RPMI7951 (cell line): ENCODE results near the gene LGI2. TPM values are rescaled to one million over a fixed set of nuclear protein-coding genes. Genes with fewer than 3 reads are reported as not detected.
A peak's percentile ranks its signal among the peaks of the same experiment; 100 is the strongest.
"Not testable (repeated sequence)": the region's sequence is repeated elsewhere in the genome, so short reads cannot be mapped to it uniquely, and the experiment has no call there.

Source experiments
- DNase-seq: peaks from one replicate; pipeline ENCODE4 v3.0.0-alpha.2; 2012; ENCODE audit warnings: low read depth
- total RNA-seq: library from RNA; depleted of rRNA; stranded (reverse); fragments of >200 nt; shearing (Covaris generic); gene quantifications from 2 replicates; pipeline ENCODE4 v1.2.3, GENCODE V29; 2014; rRNA removed

LGI2 gene, protein sequence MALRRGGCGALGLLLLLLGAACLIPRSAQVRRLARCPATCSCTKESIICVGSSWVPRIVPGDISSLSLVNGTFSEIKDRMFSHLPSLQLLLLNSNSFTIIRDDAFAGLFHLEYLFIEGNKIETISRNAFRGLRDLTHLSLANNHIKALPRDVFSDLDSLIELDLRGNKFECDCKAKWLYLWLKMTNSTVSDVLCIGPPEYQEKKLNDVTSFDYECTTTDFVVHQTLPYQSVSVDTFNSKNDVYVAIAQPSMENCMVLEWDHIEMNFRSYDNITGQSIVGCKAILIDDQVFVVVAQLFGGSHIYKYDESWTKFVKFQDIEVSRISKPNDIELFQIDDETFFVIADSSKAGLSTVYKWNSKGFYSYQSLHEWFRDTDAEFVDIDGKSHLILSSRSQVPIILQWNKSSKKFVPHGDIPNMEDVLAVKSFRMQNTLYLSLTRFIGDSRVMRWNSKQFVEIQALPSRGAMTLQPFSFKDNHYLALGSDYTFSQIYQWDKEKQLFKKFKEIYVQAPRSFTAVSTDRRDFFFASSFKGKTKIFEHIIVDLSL
- total RNA-seq: not detected in 2 replicates

DNA sequence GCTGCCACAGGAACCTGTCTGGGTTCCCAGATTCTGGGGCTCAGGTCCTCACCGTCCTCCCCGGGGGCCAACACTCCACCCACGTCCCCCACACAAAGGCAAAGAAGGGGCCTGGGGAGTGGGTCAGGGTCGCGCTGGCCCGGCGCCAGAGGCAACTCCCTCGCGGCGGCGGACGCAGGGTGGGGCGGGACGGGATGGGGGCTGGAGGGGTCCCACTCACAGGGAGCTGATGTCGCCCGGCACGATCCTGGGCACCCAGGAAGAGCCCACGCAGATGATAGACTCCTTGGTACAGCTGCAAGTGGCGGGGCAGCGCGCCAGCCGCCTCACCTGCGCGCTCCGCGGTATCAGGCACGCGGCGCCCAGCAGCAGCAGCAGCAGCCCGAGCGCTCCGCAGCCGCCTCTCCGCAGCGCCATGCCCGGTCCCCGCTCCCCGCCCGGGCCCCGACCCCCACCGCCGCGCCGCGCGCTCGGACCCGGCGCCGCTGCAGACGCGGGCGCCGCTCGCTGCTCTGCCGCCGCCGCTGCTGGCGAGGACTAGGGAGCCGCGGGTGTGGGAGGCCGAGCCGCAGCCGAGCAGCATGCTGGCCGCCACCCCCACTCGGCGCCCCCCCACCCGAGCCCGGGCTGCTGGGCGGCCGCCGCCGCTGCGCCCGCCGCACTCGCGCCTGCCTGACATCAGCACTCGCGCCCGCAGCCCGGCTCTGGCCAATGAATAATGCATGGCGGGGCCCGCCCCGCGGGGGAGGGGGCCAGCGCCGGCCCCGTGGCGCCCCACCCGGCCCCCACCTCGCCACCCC is at the start of gene LGI2:
Gene LGI2, minus strand, starts transcription at position 670 of the 800 bp plus-strand sequence. Its CDS starts 253 bp downstream, at position 417.
- no peak for DNase-seq

GRCh38 chr4:25078523-25078922 is 47.8 kb upstream of the LGI2 start:
- DNase-seq: no peak

- DNase-seq: no peak
These were observed 46.1 kb upstream of the LGI2 start for GRCh38 chr4:25076625-25077398.

DNA sequence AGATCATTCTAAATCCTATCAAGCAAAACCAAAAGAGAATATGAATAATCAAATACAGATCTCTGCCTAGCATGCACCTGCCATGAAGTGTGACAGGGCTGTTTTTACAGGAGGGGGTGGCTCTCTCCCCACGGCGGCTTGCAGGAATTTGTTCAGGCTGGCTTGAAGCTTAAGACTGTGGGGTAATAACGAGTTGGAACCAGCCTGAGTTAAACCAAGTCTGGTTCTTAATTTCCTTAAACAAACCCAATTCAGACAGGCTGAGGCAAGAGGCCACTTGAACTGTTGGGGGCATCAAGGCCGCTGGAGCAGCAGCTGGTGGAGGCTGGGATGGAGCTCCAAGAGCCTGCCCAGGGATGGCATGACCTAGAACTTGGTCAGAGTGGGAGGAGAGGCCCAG is 45.1 kb upstream of the LGI2 start:
- no peak for DNase-seq

GRCh38 chr4:25075129-25075528 is 44.4 kb upstream of the LGI2 start:
- no peak for DNase-seq

DNA sequence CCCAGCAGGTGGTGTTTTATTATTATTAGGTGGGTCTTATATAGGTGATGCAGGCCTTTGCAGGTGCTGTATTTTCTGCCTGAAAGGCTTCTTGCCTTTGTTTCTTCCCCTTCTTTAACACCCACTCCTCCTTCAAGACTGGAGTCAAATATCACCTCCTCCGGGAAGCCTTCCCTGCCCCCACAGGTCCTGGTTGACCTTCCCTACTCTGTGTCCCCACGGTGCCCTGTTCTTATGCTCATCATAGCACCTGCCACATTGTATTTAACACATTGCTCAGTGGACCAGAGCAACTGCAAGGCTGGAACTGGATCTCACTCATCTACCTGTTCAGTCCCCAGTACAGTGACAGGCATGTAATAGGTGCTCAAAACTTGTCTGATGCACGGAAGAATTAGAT is 39.8 kb upstream of the LGI2 start:
- DNase-seq: no peak

- DNase-seq: no peak
These were observed 38.3 kb upstream of the LGI2 start for GRCh38 chr4:25069014-25069413.

DNA sequence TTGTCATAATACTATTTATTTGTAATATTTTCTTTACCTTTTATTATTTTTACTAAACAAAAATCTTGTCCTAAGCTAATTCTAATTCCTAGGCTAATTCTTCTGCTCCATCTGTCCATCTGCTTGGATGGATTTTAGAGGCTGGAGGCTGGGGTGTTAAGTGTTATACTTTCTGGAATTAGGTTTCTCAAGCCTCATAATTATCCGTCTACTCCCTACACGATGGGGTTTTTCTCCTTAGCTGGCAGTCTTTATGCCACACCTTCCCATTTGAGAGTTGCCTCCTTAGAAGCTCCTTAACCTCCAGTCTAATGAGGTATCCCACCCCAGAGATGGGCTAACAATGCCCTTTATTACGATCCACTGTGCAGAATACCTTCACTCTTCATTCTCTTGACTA is 37.6 kb upstream of the LGI2 start:
- DNase-seq: no peak

- no peak for DNase-seq
These were observed 35.3 kb upstream of the LGI2 start for GRCh38 chr4:25065932-25066590.

DNA sequence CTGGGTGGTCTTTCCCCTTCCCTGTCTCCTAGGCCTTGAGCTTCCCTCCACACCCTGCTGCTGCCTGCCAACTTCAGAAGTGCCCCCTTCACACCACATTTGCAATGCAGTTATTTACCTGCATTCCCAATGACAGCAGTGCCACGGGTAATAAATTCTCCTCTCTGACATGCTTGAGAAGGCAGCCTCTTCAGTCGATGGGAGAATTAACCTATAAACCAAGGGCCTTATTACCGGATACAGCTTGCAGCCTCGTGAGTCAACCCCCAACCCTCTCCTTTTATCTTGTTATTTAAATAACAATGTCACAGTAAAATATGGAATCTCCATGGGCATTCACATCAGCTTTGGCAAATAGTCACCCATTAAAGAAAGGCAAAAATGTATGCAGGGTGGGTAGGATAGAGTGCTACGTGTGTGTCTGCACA is 34.7 kb upstream of the LGI2 start:
- no peak for DNase-seq

GRCh38 chr4:25064447-25064846 is 33.7 kb upstream of the LGI2 start:
- DNase-seq: not testable (repeated sequence)

DNA sequence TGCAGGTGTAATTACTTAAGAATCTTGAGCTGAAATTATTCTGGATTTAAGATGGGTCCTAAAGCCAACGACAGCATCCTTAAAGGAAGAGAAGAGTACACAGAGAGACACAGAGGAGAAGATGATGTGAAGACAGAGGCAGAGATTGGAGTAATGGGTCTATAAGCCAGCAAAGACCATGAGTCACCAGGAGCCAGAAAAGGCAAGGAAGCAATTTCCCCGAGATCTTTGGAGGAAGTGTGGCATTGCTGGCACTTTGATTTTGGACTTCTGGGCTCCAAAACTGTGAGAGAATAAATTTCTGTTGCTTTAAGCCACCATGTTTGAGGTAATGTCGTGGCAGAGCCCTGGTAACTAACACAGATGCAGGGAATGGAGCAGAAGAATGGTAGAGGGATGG is 32.4 kb upstream of the LGI2 start:
- DNase-seq: no peak

GRCh38 chr4:25062098-25062497 is 31.4 kb upstream of the LGI2 start:
- DNase-seq: no peak

DNA sequence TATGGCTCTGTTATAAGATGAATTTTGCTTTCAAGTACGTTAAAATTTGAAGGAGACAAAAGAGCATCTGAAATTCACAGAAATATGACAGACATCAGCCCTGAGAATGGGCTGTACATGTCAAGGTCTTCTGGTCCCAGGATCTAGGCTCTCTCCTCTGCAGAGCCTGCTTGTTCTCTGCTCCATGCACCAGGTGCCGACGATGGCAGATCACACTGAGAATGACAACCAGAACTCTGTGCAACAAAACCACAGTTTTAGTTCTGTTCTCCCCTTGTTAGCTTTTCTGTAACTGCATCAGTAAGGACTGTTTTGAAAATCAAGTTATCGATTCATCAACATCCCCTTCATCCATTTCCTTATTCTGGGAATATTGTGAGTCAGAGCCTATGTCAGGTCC is 30.9 kb upstream of the LGI2 start:
- no peak for DNase-seq

- no peak for DNase-seq
These were observed 30.2 kb upstream of the LGI2 start for GRCh38 chr4:25060963-25061340.

DNA sequence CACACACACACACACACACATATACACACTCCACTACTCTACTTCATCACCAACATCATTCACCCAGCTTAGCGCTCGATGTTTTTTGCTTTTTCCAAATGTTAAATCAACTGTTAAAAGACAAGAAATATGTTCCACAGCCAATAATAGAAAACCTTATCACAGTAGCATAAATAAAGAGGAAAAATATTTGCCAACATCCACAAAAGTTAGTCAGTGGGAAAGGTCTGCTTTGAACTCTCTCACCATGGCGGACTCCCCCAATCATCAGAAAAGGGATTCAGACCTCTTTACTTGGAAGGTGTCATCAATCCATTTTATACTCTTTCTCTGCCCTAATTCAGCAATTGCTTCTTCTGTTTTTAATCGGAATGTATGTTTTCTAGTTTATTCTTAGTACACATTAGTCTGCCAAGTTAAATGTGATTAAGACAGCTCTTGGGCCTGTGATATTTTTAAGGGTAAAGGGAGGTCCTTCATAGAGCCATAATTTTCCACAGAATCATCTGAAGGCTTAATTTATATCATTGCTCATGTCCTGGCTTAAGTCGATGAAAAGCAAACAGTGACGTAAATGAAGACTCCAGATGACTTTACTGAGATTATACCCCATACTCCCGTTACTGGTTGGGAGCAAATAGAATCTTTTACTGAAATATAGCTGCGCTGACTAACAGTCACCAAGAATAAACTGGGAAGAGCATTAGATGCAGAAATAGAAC is 29.7 kb upstream of the LGI2 start:
- DNase-seq: no peak

GRCh38 chr4:25059791-25060190 is 29.0 kb upstream of the LGI2 start:
- no peak for DNase-seq

DNA sequence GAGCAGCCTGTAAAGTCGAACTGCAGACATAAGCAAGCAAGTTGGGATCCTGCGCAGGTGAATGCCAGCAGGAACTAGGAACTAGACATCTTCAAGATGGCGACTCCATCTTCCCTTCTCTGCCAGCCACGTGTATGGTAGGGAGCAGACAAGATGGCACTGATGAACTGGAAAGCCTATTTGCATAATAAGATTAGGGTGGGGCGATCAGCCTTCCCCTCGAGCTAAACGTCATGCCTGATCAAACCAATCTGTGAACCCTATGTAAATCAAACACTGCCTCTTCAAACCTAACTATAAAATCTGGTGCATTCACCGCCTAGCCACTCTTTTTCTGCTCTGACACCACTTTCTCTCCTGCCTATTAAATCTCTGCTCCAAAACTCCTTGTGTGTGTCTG is 28.1 kb upstream of the LGI2 start:
- DNase-seq: no peak

- no peak for DNase-seq
These were observed 26.6 kb upstream of the LGI2 start for GRCh38 chr4:25057299-25057698.

DNA sequence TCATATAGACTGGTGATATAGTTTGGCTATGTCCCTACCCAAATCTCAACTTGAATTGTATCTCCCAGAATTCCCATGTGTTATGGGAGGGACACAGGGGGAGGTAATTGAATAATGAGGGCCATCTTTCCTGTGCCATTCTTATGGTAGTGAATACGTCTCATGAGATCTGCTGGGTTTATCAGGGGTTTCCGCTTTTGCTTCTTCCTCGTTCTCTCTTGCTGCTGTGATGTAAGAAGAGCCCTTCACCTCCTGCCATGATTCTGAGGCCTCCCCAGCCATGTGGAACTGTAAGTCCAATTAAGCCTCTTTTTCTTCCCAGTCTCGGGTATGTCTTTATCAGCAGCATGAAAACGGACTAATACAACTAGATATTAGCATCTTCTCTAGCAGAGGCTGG is 21.3 kb upstream of the LGI2 start:
- not testable (repeated sequence) for DNase-seq

DNA sequence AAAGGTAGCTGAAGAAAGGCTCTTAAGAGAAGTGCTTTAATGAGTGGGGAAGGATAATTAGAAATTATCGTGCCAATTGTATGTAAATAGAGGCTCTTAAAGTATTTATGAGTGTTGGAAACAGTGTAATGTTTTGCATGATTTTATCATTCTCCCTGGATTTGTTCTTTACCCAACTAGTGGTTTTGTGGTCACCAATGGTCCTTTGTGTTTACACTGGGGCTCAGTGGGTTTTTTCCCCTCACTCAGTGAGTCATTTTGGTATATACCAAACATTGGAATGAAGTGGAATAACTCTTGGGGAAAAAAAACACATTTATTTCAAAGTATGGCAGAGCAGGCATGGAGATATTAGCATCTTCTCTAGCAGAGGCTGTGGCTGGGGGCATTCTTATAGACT is 20.8 kb upstream of the LGI2 start:
- peak; percentile 24 for DNase-seq
